HG03571 (cell line): Measurements from ENCODE around the gene ALK.
A peak's percentile ranks its signal among the peaks of the same experiment; 100 is the strongest.

Source experiments
- ATAC-seq: cut with Tn5 transposase; IDR thresholded peaks from one replicate; pipeline ENCODE4 v1.9.1; 2021; ENCODE audit not compliant: unreplicated experiment

Gene ALK

DNA sequence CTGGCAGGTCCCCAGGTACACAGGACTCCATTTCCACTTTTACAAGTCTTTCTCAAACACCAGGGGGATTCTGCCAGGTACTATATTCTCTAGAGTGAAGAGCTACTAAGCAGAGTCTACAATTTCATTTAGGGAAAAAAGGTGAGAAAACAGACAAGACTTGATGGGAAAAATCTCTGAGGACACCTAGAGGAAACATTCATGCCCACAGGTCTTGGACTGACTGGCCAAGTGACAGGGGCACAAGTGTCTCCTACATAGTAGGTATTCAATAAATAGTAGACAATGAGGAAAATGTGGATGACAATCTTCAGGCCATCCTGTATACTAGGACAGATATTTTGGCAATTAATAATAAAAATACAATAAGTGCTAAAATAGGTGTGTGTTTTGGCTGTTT is 577.6 kb downstream of the ALK start:
- ATAC-seq: no peak

DNA sequence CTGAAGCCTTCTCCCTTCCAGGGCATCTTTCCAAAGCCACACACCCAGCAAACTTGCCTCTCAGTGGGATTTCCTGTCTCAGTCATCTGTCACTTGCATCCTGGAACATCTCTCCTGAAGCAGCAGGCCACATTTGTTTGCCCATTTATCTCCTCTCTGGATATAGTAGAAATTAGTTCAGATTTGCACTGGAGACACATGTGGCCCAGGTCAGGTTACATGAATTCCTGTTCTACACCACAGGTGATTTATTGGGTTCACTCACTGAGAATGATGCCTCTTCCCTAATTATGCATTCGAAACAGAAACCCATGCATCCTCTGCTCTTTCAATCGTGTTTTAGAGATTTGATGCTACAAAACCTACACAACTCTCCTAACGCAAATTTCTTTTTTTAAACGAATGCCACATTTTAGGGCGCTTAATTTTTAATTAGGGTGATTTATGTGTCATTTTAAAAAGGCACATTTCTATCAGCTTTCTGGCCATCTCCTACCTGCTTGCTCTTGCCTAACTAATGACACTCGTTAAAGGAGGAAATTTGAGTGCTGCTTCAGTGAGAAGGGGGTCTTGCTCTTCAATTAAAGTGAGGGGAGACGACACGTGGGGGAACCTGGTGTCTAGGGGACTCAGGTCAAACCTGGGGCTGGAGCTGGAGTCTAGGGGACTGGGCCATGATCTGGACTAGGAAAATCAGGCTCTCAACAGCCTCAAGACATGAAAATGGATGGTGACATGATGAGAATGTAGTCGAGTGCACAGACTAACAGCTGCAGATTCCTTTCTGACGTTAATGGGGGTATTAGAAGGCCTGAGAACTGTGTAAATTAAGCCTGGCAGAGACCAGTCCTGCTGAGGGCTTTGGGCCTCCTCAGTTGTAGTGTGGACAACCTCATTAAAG is 584.8 kb downstream of the ALK start:
- no peak for ATAC-seq

DNA sequence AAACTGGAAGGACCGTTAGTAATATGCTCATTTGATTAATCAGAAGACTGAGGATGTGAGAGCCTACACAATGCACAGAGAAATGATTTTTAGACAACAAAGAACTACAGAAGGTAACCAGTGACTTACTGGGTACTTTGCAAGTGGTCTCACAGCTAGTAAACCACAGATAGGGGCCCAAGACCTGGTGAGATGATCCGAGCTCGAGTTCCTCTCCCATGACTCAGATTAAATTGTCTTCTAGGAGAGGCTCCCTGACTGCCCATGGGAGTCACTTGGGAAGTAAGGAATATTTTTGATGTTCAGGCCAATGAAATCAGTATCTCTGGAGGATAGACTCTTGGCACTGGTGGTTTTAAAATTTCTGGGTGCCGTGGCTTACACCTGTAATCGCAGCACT is 586.0 kb downstream of the ALK start:
- ATAC-seq: no peak

DNA sequence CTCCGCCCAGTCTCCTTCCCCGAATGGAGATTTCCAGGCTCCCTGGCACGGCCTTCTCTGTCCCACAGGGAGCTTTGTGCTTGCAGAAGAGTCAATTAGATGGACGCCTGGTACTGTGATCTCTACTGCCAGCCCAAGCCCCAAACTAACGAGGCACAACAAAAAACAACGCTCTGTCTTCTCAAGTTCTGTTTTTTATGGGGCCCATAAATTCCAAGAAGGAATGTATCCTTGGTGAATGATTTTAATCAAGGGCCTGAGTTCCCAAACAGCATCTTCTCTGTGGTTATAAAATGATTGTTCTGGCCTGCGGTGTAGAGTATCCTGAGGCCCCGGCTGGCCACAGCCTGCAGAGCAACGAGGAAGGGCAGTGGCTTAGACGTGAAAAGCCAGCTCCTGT is 586.7 kb downstream of the ALK start:
- ATAC-seq: no peak

DNA sequence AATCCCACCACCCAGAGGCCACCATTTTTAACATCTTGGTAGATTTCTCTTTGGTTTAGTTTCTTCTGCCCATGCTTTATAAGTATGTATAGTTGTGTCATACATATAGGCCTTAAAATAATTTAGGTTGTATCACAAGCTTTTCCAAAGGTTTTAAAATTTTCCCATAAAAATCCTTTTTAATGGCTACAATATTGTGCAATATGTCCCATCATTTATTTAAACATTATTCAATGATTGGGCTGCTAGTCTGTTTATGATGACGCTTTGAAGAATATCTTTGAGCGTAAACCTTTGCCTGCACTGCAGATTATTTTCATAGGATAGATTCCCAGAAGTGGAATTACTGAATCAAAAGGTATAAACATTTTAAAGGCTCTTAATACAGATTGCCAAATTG is 588.8 kb downstream of the ALK start:
- ATAC-seq: no peak

DNA sequence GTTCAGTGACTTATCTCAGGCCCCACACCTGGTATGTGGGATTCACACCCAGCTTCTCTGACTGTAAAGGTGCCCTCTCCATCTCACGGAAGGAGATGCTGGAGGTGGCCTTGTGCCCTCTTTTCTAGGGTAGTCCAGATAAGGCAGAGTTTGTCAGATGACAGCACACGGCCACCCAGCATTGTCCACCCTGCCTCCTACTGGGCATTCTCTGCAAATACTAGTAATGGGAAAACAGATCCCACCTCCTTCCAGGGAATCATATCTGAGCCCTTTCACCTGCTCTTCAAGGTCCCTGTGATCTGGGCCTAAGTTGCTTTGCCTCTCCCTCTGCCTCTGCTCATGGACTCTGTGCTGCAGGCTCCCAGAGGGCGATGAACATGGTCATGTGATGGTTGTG is 591.5 kb downstream of the ALK start:
- no peak for ATAC-seq

DNA sequence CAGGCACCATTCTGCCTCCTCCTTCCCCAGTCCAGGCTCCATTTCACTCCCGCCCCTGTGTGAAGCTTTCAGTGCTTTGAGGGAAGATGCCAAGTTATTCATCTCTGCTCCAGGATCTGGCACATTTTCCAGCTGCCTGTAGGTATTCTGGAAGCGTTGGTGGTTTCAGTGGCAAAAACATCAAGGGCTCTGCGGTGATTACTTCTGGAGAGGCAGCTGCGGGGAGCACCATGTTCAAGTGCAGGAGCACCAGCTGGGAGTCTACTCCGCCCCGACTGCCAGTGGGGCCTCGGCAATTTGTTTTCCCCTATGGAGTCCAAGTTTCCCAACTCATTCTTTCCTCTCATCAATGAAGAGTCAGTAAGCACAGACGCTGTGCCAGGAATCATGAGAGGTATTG is 594.5 kb downstream of the ALK start:
- no peak for ATAC-seq

DNA sequence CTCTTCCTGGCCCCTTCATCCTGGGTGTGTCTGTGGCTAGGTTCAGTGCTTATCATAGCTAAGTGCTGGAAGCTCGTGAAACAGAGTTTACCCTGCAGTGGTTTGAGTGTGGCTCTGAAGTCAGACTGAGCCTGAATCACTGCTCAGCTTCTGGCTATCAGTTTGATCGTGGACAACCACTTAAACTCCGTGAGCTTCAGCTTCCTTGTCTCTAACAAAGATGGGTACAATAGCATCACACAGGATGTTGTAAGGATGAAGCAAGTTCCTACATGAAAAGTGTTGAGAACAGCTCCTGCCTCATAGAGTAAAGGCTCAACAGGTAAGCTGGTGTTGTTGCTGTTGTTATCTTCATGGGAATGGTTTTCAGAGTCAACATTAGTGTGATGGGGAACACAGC is 595.8 kb downstream of the ALK start:
- ATAC-seq: no peak

DNA sequence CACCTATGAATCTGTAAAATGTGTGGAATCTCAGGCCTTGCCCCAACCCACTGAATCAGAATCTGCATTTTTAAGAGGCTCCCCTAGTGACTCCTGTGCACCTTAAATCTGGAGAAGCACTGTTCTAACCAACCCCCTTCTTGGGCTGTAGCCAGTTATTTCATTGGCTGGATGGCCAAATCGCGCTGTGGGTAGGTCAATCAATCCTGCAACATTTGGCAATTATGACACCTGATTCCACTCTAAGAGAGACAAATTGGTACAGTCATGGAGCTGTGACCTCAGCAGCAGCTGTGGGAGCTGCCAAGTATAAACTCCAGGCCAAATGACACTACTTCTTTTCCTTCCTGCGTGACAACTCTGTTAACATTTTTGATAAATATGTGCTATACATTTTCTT is 597.4 kb downstream of the ALK start:
- no peak for ATAC-seq

DNA sequence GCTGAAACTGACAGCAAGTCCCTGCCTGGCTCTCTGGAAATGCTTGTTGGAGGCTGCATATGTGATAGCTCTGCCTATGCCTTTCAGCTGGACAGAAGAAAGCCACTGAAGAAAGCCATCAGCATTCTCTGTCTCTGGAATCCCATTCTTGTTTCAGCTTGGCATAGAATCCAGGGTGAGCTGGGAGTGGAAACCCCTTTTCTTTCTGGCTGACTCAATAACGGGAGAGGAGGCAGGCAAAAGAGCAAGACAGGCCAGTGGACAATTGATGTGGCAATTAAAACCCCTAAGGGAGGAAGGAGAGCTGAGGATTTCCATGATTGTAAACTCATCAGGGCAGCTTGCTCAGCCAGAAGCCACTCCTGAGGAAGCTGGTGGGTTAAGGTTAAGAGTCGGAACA is 598.1 kb downstream of the ALK start:
- no peak for ATAC-seq

DNA sequence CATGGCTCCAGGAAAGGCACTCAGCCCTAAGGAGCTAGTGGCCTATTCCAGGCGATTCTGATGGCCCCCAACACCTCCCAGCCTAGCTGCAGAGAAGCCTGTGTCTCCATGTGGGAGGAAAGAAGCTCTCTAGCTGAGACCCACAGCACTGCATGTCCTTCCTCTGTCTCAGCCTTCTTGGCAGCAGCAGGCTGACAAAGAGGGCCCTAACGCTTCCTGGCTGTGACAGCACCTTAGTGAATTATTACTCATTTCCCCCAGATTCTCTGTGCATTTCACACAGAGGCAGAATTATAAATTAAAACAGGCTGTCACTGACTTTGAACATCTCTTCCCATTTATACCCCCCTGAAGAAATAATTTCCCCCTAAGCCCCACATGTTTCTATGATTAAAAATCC is 599.4 kb downstream of the ALK start:
- no peak for ATAC-seq

DNA sequence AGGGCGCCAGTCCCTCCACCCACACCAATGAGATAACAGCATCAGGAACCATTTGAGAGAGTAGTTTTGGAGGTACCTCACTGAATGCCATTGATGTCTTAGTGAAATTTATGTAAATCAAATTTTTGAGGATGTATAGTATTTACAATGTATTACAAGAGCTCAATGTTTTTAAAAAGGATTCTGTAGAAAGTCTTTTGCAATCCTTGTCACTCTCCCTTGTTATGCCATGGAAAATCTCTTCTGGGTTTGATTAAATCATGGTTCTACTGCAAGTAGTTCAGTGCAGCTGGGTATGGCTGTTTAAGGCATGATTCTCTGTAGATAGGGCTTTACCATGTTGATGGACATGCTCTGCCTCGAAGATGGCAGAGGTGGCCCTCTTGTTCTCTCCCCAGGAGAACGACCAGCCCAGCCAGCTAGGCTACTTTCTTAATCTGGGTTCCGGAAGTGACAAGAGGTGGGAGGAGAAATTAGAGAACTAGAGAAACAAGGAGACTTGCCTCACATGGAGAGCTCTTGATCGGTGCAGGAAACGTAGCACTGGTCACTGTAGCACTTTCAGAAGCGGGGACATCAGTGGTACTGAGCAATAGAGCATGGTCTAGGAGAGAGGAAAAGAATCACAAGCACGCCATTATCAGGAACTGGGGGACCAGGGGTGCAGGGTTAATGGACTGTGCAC is 603.4 kb downstream of the ALK start:
- ATAC-seq: no peak

DNA sequence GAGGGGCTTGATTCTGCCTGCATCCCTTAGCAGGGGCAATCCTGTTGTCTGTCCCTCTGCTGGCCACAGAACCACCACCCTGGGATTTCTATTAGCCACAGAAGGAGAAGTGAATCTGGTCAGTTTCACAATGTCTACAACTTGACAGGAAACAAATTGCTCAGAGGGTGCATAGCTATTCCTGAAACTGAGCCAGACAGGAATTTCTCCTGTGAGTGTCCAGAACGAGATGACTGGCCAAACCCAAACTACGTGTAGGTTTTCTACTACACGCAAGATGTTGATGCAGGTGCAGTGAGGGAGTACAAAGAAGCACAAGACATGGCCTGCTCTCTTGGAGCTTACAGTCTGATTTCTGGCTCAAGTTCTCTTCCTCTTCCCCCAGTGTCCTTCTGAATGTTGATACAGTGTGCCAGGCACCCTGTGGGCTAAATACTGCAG is 604.3 kb downstream of the ALK start:
- peak; percentile 49 for ATAC-seq

DNA sequence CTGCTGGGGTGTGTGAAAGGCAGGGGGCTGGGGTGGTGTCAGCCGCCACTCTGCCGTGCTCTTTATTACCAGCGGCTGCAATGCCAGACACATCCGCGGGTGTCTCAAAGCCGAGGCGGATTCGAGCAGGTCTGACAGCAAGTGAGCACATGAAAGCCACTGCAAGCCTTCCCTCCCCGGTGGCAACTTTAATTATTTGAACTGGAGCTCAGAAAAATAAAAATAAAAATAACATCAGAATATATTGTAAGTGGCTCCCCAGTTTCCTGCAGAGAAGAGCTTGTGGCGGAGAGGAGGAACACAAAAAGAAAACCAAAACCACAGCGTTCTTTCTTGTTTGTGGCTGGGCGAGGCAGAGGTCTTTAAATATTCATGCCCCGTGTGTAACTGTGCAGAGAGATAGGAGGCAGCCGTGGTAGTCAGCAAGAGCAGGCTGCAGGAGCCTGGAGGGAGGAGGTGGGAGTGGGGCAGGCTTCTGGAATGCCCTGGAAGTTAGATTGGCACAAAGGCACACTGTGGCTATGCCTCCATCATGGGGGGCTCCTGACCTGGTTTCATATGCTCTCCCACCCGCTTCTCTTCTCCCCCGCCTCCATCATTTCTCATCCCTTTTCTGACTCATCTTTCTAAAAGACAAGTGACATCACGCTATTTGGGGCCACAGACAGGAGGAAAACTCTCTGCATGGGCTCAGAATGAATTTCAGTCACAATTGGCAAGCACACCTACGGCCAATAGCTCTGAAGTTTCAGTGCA is 606.4 kb downstream of the ALK start:
- ATAC-seq: peak; percentile 67

DNA sequence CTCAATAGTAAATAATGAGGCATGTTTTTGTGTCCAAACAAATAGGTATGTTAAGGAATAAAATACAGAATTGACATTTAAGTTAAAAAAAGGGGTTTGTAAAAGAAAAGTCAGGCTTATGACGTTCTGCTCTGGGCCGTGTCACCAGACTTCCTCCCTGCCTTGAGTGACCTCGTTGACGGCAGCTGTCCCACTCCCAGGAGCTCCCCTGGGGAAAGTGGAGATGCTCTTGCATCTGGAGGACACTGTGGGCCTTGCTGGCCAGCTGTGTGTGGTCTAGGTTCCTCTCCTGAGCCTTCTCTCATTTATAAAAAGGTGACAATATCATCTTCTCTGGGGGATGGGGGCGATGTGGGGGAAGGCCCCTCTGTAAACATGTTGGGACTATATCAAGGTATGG is 609.9 kb downstream of the ALK start:
- ATAC-seq: no peak

DNA sequence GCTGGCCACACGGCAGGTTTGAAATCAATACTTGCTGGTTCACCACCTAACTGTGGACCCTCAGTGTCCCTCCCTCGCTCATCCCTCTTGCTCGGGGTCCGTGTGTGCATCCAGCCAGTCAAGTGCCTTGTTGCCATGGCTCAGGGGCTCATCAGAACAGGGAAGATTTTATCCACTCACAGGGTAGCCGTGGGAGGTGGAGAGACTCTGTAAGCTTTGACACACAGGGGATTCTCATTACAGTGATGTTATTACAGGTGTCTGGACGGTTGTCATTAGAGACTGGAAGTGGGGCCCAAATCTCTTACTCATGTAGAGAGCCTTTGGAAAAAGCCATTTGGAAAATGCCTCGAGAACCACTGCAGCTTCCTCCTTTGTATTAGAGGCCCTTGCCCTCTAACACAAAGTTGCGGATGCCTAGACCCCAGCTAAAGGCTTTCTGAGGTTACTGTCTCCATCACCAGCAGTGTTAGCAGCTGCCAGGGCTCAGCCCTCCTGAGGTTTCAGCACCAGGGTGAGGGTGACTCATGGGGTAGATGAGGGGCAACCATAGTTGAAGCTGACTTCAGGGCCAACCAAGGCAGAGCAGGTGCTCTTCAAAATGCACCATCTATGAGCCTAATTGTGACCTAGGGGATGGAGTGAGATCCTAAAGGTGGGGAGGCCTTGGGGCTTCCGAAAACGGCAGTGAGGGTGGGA is 610.6 kb downstream of the ALK start:
- no peak for ATAC-seq

DNA sequence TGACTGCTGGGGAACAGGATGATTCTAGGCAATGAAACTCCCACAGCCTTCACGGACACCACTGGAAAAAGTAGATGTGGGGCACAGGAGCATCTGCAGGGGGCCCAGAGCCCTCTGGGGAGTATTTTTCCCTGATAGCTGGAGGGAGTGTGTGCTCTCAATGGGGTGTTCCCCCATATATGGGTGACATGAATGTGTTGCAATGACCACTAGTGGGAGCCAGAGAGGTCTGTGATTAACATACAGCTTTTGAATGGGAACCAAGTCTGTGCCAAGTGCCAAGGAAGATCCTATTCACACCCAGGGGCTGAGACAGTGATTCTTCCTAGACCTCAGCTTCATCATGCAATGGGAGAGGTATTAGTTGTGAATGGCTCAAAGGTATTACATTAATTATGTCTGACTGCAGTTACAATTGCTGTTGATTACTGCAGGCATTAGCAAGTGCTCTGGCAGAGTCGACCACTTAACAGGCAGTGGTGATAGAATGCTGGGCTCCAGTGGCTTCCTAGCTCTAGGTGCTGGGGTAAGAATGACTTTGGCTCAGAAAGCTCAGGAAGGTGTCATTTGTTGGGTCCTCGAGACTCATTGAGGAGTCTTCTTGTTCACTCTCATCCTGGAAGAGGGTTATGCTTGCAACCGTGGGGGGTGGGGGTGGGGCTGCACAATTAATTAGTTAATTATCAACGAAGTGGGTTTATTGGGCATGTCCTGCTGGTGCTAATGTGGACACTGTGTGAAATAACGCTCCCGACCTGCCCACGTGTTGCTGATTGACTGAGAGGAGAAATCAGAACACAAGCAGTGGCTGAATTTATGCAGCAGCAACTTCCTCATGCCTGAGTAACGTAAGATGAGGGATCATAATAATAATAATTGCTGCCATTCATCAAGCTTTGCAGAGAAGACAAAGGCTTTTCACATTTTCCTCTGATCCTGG is 612.0 kb downstream of the ALK start:
- no peak for ATAC-seq

DNA sequence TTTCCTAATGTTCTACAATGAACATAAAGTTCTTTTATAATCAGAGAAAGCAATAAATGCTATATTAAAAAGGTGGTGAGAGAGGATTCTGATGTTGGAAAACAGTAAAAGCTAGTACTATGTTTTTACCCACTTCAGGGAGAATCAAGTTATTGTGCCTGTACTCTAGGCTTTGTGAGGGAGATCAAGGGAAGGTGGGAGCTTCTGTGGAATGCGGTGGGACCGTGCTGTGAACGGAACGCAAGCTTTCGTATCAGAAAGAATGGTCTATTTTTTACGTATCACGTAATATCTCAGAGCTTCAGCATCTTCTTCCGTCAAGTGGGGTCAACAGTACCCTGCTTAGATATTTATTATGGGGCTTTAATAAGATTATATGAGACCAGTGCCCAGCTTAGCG is 613.0 kb downstream of the ALK start:
- ATAC-seq: no peak

DNA sequence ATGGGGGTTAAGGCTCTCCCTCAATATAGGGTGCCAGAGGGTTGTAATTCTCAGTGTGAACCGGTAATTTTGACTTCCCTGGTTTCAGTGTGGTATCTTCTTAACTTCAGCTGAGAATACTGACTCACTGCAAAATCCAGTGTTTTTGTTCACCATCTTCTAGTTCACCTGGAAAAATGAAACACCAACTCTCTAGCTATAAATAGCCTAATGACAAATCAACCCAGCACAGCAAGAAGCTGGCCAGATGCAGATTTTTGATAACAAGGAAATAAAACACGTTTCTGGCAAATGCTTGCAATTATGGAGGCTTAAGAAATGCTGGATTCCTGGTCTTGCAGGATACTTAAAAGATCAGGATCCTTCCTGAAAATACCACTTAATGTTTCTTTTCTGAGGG is 613.9 kb downstream of the ALK start:
- no peak for ATAC-seq

DNA sequence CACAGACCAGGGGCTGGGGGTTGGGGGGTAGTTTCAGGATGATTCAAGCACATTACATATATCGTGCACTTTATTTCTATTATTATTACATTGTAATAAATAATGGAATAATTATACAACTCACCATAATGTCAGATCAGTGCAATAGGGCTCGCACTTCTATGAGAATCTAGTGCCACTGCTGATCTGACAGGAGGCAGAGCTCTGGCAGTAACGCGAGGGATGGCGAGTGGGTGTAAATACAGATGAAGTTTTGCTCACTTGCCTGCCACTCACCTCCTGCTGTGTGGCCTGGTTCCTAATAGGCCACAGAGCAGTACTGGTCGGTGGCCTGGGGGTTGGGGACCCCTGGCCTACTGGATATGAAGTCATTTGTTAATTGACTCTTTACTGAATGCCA is 615.6 kb downstream of the ALK start:
- no peak for ATAC-seq
